Type B pancreatic cell (in vitro differentiated cells): ENCODE measurements around the gene TUBB4A. TPM values are rescaled to one million over a fixed set of nuclear protein-coding genes. Genes with fewer than 3 reads are reported as not detected.
"Not testable (repeated sequence)": the region's sequence is repeated elsewhere in the genome, so short reads cannot be mapped to it uniquely, and the experiment has no call there.

ENCODE experiments used
- DNase-seq: peaks from one replicate; pipeline ENCODE4 v3.0.0; 2021; ENCODE audit warnings: mixed read lengths; ENCODE audit not compliant: unreplicated experiment; ENCODE audit errors: extremely low spot score
- H3K27ac Mint-ChIP-seq: 2 replicates; pipeline ENCODE4 v1.8.0; 2021; ENCODE audit warnings: mild to moderate bottlenecking, mixed read lengths
- H3K27me3 Mint-ChIP-seq: 2 replicates; pipeline ENCODE4 v1.8.0; 2021; ENCODE audit warnings: mixed read lengths
- H3K36me3 Mint-ChIP-seq: 2 replicates; pipeline ENCODE4 v1.8.0; 2021; ENCODE audit warnings: mixed read lengths
- H3K4me1 Mint-ChIP-seq: one replicate; pipeline ENCODE4 v1.8.0; 2021; ENCODE audit warnings: mixed read lengths; ENCODE audit not compliant: unreplicated experiment
- H3K4me3 Mint-ChIP-seq: 2 replicates; pipeline ENCODE4 v1.8.0; 2021; ENCODE audit warnings: mild to moderate bottlenecking, mixed read lengths
- H3K9me3 Mint-ChIP-seq: 2 replicates; pipeline ENCODE4 v1.8.0; 2021; ENCODE audit warnings: mixed read lengths
- total RNA-seq: library from RNA; stranded (reverse); gene quantifications from 2 replicates; pipeline ENCODE4 v1.2.1, GENCODE V29; 2021; ENCODE audit warnings: low replicate concordance
- TF ChIP-seq, protein P1 (sequence below): fragments of 200-600 bp; sonication (generic); conservative IDR thresholded peaks from 2 replicates; pipeline ENCODE4 v1.5.0; 2021; ENCODE audit warnings: antibody characterized with exemption, mild to moderate bottlenecking

Gene TUBB4A
- total RNA-seq, 1 donor from 2014 or later, result 10.9 TPM

DNA sequence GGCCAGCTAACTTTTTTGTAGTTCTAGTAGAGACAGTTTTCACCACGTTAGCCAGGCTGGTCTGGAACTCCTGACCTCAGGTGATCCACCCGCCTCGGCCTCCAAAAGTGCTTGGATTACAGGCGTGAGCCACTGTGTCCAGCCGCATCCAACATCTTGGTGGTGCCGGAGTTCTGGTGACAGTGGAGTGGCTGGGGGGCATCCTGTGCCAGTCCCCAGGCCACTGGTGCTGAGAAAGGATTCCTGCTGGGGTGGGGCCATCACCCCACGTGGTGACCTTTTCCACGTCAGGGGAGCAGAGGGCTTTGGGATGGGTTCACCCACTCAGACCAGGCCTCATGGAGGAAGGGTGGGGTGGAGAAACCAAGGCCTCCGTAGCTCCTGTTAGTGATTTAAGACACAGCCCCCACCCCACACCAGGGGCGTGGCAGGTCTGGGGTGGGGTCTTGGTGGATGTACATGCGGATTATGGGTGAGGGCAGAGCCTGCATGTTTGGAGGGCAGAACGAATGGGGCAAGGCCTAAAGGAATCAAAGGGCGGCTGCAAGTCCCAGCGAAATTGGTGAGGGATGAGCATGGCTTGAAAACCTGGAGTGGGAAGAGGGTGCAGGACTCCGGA lies 12.9 kb upstream of the TUBB4A start:
- no peak overlapping the region for H3K27ac Mint-ChIP-seq
- TF ChIP-seq, protein P1, sequence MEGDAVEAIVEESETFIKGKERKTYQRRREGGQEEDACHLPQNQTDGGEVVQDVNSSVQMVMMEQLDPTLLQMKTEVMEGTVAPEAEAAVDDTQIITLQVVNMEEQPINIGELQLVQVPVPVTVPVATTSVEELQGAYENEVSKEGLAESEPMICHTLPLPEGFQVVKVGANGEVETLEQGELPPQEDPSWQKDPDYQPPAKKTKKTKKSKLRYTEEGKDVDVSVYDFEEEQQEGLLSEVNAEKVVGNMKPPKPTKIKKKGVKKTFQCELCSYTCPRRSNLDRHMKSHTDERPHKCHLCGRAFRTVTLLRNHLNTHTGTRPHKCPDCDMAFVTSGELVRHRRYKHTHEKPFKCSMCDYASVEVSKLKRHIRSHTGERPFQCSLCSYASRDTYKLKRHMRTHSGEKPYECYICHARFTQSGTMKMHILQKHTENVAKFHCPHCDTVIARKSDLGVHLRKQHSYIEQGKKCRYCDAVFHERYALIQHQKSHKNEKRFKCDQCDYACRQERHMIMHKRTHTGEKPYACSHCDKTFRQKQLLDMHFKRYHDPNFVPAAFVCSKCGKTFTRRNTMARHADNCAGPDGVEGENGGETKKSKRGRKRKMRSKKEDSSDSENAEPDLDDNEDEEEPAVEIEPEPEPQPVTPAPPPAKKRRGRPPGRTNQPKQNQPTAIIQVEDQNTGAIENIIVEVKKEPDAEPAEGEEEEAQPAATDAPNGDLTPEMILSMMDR, result no peak
- no peak for DNase-seq
- peaks cover 27% of the 10 kb centered on the region for H3K27me3 Mint-ChIP-seq
- H3K36me3 Mint-ChIP-seq, result no peaks in the 10 kb centered on the region
- peaks cover 12% of the 10 kb centered on the region for H3K4me1 Mint-ChIP-seq
- H3K4me3 Mint-ChIP-seq, result peak overlapping the region; percentile 70
- H3K9me3 Mint-ChIP-seq, result no peaks in the 10 kb centered on the region

DNA sequence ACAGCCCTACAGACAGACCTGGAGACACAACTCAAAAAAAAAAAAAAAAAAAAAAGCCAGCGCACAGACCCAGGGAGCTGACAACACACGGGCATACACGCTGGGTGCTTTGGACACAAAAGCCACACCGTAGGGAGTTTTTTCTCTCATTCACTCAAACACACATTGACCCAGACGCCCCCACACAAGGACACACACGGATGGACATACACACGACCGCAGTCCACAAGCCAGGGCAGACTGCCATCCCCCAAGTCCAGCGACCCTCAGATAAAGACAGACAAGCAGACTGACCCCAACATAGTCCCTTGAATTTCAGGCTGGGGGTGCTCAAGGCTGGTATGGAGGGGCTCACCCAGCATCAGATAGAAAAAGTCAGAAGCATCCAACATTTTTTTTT lies 12.0 kb upstream of the TUBB4A start:
- Mint-ChIP-seq H3K9me3 (no peaks in the 10 kb centered on the region), H3K4me1 (peaks cover 12% of the 10 kb centered on the region), H3K36me3 (no peaks in the 10 kb centered on the region), H3K27ac (no peak overlapping the region), H3K4me3 (no peak overlapping the region), H3K27me3 (peaks cover 23% of the 10 kb centered on the region)
- no peak for DNase-seq
- TF ChIP-seq, protein P1, result no peak

GRCh38 chr19:6510618-6511017 lies 8.5 kb upstream of the TUBB4A start:
- no peaks in the 10 kb centered on the region for H3K9me3 Mint-ChIP-seq
- DNase-seq, result no peak
- TF ChIP-seq, protein P1, result no peak
- no peaks in the 10 kb centered on the region for H3K4me1 Mint-ChIP-seq
- no peak overlapping the region for H3K4me3 Mint-ChIP-seq
- peaks cover 3% of the 10 kb centered on the region for H3K27me3 Mint-ChIP-seq
- H3K27ac Mint-ChIP-seq, result no peak overlapping the region
- no peaks in the 10 kb centered on the region for H3K36me3 Mint-ChIP-seq

- no peak overlapping the region for H3K4me3 Mint-ChIP-seq
- no peak for DNase-seq
- TF ChIP-seq, protein P1, result no peak
- no peaks in the 10 kb centered on the region for H3K36me3 Mint-ChIP-seq
- no peak overlapping the region for H3K27ac Mint-ChIP-seq
- no peaks in the 10 kb centered on the region for H3K9me3 Mint-ChIP-seq
- H3K27me3 Mint-ChIP-seq, result peaks cover 3% of the 10 kb centered on the region
- no peaks in the 10 kb centered on the region for H3K4me1 Mint-ChIP-seq
These were observed 7.2 kb upstream of the TUBB4A start for GRCh38 chr19:6509118-6509971.

- DNase-seq, H3K27ac Mint-ChIP-seq, H3K36me3 Mint-ChIP-seq, H3K4me3 Mint-ChIP-seq, H3K4me1 Mint-ChIP-seq, H3K9me3 Mint-ChIP-seq, H3K27me3 Mint-ChIP-seq: not testable (repeated sequence)
These were observed 6.1 kb upstream of the TUBB4A start for GRCh38 chr19:6508028-6508771.
